Measurements from ENCODE around the gene CD96. TPM values are rescaled to one million over a fixed set of nuclear protein-coding genes. Genes with fewer than 3 reads are reported as not detected.
"Not testable (repeated sequence)": the region's sequence is repeated elsewhere in the genome, so short reads cannot be mapped to it uniquely, and the experiment has no call there.

Gene CD96
- total RNA-seq, 3 donors from 2014 or later: 1.4 to 8.2 (median 6.2) TPM

DNA sequence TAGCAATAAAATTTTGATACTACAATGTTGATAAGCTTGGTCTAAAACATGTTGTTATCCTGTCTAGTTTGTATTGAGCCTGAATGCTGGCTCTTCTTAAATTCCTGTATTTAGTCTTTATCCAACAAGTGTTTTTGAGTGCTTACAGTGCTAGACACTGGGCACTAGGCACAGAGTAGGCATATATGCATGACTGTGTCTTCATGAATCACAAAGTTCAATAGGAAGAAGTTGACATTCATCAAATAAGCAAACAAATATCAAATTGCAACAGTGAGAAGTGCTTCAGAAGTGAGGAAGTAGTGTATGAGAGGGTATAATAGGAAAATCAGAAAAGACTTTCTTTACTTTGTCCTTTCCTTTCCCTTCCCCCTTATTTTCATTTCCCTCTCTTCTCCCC lies 6.8 kb downstream of the CD96 start:
- intact Hi-C loops (cut with DNase I; ENCODE audit: low total_unique reads): no loop called here
- TF ChIP-seq POLR2AphosphoS5 (IDR thresholded peaks at IDR 0.05) (no peak), POLR2A (IDR thresholded peaks at IDR 0.05) (no peak)
- TF ChIP-seq, protein P1, sequence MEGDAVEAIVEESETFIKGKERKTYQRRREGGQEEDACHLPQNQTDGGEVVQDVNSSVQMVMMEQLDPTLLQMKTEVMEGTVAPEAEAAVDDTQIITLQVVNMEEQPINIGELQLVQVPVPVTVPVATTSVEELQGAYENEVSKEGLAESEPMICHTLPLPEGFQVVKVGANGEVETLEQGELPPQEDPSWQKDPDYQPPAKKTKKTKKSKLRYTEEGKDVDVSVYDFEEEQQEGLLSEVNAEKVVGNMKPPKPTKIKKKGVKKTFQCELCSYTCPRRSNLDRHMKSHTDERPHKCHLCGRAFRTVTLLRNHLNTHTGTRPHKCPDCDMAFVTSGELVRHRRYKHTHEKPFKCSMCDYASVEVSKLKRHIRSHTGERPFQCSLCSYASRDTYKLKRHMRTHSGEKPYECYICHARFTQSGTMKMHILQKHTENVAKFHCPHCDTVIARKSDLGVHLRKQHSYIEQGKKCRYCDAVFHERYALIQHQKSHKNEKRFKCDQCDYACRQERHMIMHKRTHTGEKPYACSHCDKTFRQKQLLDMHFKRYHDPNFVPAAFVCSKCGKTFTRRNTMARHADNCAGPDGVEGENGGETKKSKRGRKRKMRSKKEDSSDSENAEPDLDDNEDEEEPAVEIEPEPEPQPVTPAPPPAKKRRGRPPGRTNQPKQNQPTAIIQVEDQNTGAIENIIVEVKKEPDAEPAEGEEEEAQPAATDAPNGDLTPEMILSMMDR (IDR thresholded peaks at IDR 0.05): no peak

DNA sequence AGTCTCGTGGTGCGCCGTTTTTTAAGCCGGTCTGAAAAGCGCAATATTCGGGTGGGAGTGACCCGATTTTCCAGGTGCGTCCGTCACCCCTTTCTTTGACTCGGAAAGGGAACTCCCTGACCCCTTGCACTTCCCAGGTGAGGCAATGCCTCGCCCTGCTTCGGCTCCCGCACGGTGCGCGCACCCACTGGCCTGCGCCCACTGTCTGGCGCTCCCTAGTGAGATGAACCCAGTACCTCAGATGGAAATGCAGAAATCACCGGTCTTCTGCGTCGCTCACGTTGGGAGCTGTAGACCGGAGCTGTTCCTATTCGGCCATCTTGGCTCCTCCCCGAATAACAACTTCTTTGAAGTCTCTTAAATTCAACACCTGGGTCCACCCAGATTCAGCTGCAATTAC lies 19.9 kb downstream of the CD96 start:
- H3K27ac ChIP-seq; H3K4me3 ChIP-seq; H3K27me3 ChIP-seq; H3K9me3 ChIP-seq; intact Hi-C loops (cut with DNase I; ENCODE audit: low total_unique reads); H3K4me1 ChIP-seq; DNase-seq (ENCODE audit: low spot score in 2 of 2); H3K36me3 ChIP-seq: not testable (repeated sequence)

More for the DNA sequence above, 6.8 kb downstream of the CD96 start:
- no peak for DNase-seq (ENCODE audit: low spot score in 2 of 2)
- Histone ChIP-seq H3K27me3 (no peaks in the 10 kb centered on the region), H3K9me3 (no peaks in the 10 kb centered on the region), H3K4me1 (no peaks in the 10 kb centered on the region), H3K36me3 (no peaks in the 10 kb centered on the region), H3K4me3 (no peak overlapping the region), H3K27ac (no peak overlapping the region)

DNA sequence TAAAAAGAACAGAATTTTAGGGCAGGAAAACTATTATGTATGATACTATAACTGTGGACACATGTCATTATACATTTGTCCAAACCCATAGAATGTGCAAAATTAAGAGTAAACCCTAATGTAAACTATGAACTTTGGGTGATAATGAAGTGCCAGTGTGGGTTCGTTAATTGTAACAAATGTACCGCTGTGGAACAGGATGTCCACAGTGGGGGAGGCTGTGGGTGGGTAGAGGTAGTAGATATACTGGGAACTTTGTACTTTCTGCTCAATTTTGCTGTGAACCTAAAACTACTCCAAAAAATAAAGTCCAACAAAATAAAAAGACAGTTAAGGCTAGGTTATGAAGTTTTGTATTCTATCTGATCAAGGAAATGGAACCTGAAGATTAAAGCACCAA lies 24.8 kb downstream of the CD96 start:
- Histone ChIP-seq H3K27ac (no peak overlapping the region), H3K27me3 (no peaks in the 10 kb centered on the region), H3K36me3 (no peaks in the 10 kb centered on the region), H3K4me1 (no peaks in the 10 kb centered on the region), H3K4me3 (no peak overlapping the region), H3K9me3 (no peaks in the 10 kb centered on the region)
- intact Hi-C loops (cut with DNase I; ENCODE audit: low total_unique reads): no loop called here
- TF ChIP-seq POLR2AphosphoS5 (IDR thresholded peaks at IDR 0.05): no peak
- no peak for TF ChIP-seq POLR2A (IDR thresholded peaks at IDR 0.05)
- TF ChIP-seq, protein P1 (IDR thresholded peaks at IDR 0.05): no peak
- no peak for DNase-seq (ENCODE audit: low spot score in 2 of 2)

DNA sequence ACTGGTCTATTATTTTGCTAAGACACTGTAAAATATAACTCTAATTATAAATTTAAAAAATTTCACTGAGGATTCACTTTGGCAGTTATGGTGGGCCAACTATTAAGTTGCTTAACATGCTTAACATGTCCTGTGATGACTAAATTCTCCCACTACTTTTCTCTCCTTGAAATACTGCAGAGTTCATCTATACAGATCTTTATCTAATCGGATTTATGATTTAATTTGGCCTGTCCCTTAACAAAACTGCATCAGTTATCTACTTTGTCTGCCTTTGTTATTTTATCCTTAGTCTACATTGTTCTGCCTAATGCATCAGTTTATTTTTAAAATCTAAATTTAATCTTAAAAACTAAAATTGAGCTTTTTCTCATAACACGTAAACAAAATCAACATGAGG lies 26.4 kb downstream of the CD96 start:
- no peak for DNase-seq (ENCODE audit: low spot score in 2 of 2)
- no peak overlapping the region for H3K4me3 ChIP-seq
- H3K27ac ChIP-seq: no peak overlapping the region
- H3K36me3 ChIP-seq: no peaks in the 10 kb centered on the region
- no peaks in the 10 kb centered on the region for H3K4me1 ChIP-seq
- H3K27me3 ChIP-seq: no peaks in the 10 kb centered on the region
- no peaks in the 10 kb centered on the region for H3K9me3 ChIP-seq
- intact Hi-C loops (cut with DNase I; ENCODE audit: low total_unique reads): no loop called here
- TF ChIP-seq, protein P1 (IDR thresholded peaks at IDR 0.05): no peak
- TF ChIP-seq POLR2AphosphoS5 (IDR thresholded peaks at IDR 0.05): no peak
- TF ChIP-seq POLR2A (IDR thresholded peaks at IDR 0.05): no peak

DNA sequence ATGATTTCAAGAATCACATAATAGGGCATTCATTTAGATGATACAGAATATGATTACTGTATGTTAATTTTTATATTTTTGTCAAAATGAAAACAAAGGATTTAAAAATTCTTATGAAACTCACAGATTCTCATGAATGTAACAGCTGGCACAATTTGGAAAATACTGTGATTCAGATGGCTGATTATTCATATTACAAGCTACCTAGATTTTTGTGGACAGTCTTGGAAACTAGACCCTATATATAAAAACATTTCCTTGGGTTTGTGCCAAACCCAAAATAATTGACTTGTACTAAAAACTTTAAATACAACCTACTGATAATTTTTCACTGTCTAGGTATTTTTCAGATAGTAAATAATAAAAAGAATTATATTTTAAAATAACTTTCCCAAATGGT lies 26.9 kb downstream of the CD96 start:
- Histone ChIP-seq H3K27me3 (no peaks in the 10 kb centered on the region), H3K4me1 (no peaks in the 10 kb centered on the region), H3K9me3 (no peaks in the 10 kb centered on the region), H3K4me3 (no peak overlapping the region), H3K36me3 (no peaks in the 10 kb centered on the region), H3K27ac (no peak overlapping the region)
- intact Hi-C loops (cut with DNase I; ENCODE audit: low total_unique reads): no loop called here
- TF ChIP-seq POLR2AphosphoS5 (IDR thresholded peaks at IDR 0.05): no peak
- no peak for TF ChIP-seq POLR2A (IDR thresholded peaks at IDR 0.05)
- TF ChIP-seq, protein P1 (IDR thresholded peaks at IDR 0.05): no peak
- no peak for DNase-seq (ENCODE audit: low spot score in 2 of 2)

Measured in breast epithelium (tissue), 4 donors.